DOHH2 (cell line): Measurements from ENCODE around the gene SLC16A3.

Experiments used
- H3F3A ChIP-seq: fragments of 200-600 bp; sonication (generic), shearing (Covaris generic); 2 replicates; pipeline ENCODE4 v1.6.0; 2016; ENCODE audit warnings: antibody characterized with exemption, mild to moderate bottlenecking; ENCODE audit not compliant: control insufficient read depth, insufficient read depth
- H3K27ac ChIP-seq: fragments of 200-600 bp; sonication (generic); 2 replicates; pipeline ENCODE4 v1.5.1; 2014; ENCODE audit warnings: low read depth, mild to moderate bottlenecking, low read length, moderate library complexity
- H3K27me3 ChIP-seq: fragments of 200-600 bp; sonication (generic); 2 replicates; pipeline ENCODE4 v1.6.1; 2014; ENCODE audit warnings: mild to moderate bottlenecking, low read length, mixed read lengths; ENCODE audit not compliant: control insufficient read depth
- H3K36me3 ChIP-seq: fragments of 200-600 bp; sonication (generic); 2 replicates; pipeline ENCODE4 v1.6.1; 2014; ENCODE audit warnings: mild to moderate bottlenecking, low read length, moderate library complexity, mixed read lengths; ENCODE audit not compliant: control insufficient read depth
- H3K4me1 ChIP-seq: fragments of 200-600 bp; sonication (generic); 2 replicates; pipeline ENCODE4 v1.6.1; 2014; ENCODE audit warnings: mild to moderate bottlenecking, low read length, mixed read lengths; ENCODE audit not compliant: control insufficient read depth
- H3K4me2 ChIP-seq: fragments of 200-600 bp; sonication (generic); 2 replicates; pipeline ENCODE4 v1.6.0; 2014; ENCODE audit warnings: mild to moderate bottlenecking, low read length, moderate library complexity
- H3K4me3 ChIP-seq: fragments of 200-600 bp; sonication (generic); 2 replicates; pipeline ENCODE4 v1.5.1; 2014; ENCODE audit warnings: mild to moderate bottlenecking, low read length, mixed read lengths
- H3K79me2 ChIP-seq: fragments of 200-600 bp; sonication (generic); 2 replicates; pipeline ENCODE4 v1.6.1; 2014; ENCODE audit warnings: mild to moderate bottlenecking, low read length, mixed read lengths; ENCODE audit not compliant: control insufficient read depth
- H3K9me2 ChIP-seq: fragments of 200-600 bp; sonication (generic); replicated peaks from 2 replicates; pipeline ENCODE4 v1.6.1; 2014; ENCODE audit warnings: mild to moderate bottlenecking, low read length, mixed read lengths; ENCODE audit not compliant: control insufficient read depth
- H3K9me3 ChIP-seq: fragments of 200-600 bp; sonication (generic); 2 replicates; pipeline ENCODE4 v1.6.1; 2014; ENCODE audit warnings: antibody characterized with exemption, low read length, mixed read lengths; ENCODE audit not compliant: control insufficient read depth, insufficient read depth
- H4K20me1 ChIP-seq: fragments of 200-600 bp; sonication (generic); 2 replicates; pipeline ENCODE4 v1.6.0; 2014; ENCODE audit warnings: low read depth, mild to moderate bottlenecking, antibody characterized with exemption, low read length, moderate library complexity; ENCODE audit not compliant: control insufficient read depth, insufficient read depth
- CTCF ChIP-seq: fragments of 200-600 bp; sonication (generic); IDR thresholded peaks from one replicate; pipeline ENCODE4 v1.5.1; 2014; ENCODE audit warnings: antibody characterized with exemption, mild to moderate bottlenecking, low read depth, low read length; ENCODE audit not compliant: poor library complexity, severe bottlenecking
- EZH2phosphoT487 ChIP-seq: fragments of 200-600 bp; sonication (generic); IDR thresholded peaks from 2 replicates; pipeline ENCODE4 v1.6.1; 2017; ENCODE audit warnings: borderline replicate concordance, mild to moderate bottlenecking, antibody characterized with exemption, low read length, moderate library complexity, mixed read lengths

The SLC16A3 gene

GRCh38 chr17:82217530-82218204, 11.2 kb upstream of the SLC16A3 start:
- Histone ChIP-seq H3K36me3 (no peaks in the 10 kb centered on the region), H3K79me2 (no peaks in the 10 kb centered on the region), H3K4me1 (peaks cover 19% of the 10 kb centered on the region), H3F3A (no peaks in the 10 kb centered on the region; the same call in 1 of the 2 replicates), H3K9me2 (no peaks in the 10 kb centered on the region), H3K4me2 (no peak overlapping the region), H3K27ac (no peak overlapping the region), H3K27me3 (peaks cover 5% of the 10 kb centered on the region), H4K20me1 (no peaks in the 10 kb centered on the region), H3K4me3 (no peak overlapping the region), H3K9me3 (no peaks in the 10 kb centered on the region)
- TF ChIP-seq CTCF (no peak), EZH2phosphoT487 (no peak)

GRCh38 chr17:82218349-82219075, 10.3 kb upstream of the SLC16A3 start:
- Histone ChIP-seq H3K79me2 (no peaks in the 10 kb centered on the region), H3K9me2 (no peaks in the 10 kb centered on the region), H3K4me1 (peaks cover 14% of the 10 kb centered on the region), H3K27me3 (peaks cover under 1% of the 10 kb centered on the region; the same call in 1 of the 2 replicates), H3K27ac (no peak overlapping the region), H3K4me3 (no peak overlapping the region), H3K9me3 (no peaks in the 10 kb centered on the region), H3K4me2 (no peak overlapping the region), H3K36me3 (no peaks in the 10 kb centered on the region), H3F3A (no peaks in the 10 kb centered on the region; the same call in 1 of the 2 replicates), H4K20me1 (no peaks in the 10 kb centered on the region)
- TF ChIP-seq EZH2phosphoT487 = no peak
- no peak for TF ChIP-seq CTCF

GRCh38 chr17:82219083-82219482, 9.8 kb upstream of the SLC16A3 start:
- Histone ChIP-seq H4K20me1 (no peaks in the 10 kb centered on the region), H3K27ac (no peak overlapping the region), H3F3A (no peaks in the 10 kb centered on the region; the same call in 1 of the 2 replicates), H3K9me2 (no peaks in the 10 kb centered on the region), H3K36me3 (no peaks in the 10 kb centered on the region), H3K9me3 (no peaks in the 10 kb centered on the region), H3K4me3 (no peak overlapping the region), H3K4me1 (peaks cover 12% of the 10 kb centered on the region), H3K27me3 (no peaks in the 10 kb centered on the region), H3K79me2 (no peaks in the 10 kb centered on the region), H3K4me2 (no peak overlapping the region)
- TF ChIP-seq EZH2phosphoT487 = no peak
- TF ChIP-seq CTCF = no peak
